NT2/D1 (cell line): Measurements from ENCODE around the gene TOMM5.

Experiments
- SUZ12 ChIP-seq: IDR thresholded peaks from 2 replicates; pipeline ENCODE4 v1.6.1; 2011; ENCODE audit not compliant: insufficient read length, insufficient read depth; ENCODE audit errors: extremely low read depth
- YY1 ChIP-seq: IDR thresholded peaks from 2 replicates; pipeline ENCODE4 v1.6.1; 2011; ENCODE audit not compliant: insufficient read length, insufficient read depth
- ZNF274 ChIP-seq: IDR thresholded peaks from 2 replicates; pipeline ENCODE4 v1.6.1; 2011; ENCODE audit warnings: mild to moderate bottlenecking, low read depth, low read length

- TF ChIP-seq ZNF274: no peak
- TF ChIP-seq YY1: no peak
- TF ChIP-seq SUZ12: no peak
These were observed 28.0 kb upstream of the TOMM5 start for GRCh38 chr9:37620396-37620795.
